GM12891 (cell line): Measurements from ENCODE around the gene FAT1.
"Not testable (repeated sequence)": the region's sequence is repeated elsewhere in the genome, so short reads cannot be mapped to it uniquely, and the experiment has no call there.

Source experiments
- PAX5 ChIP-seq: IDR thresholded peaks from 2 replicates; pipeline ENCODE4 v1.6.1; 2011; ENCODE audit warnings: low read length, moderate library complexity, mild to moderate bottlenecking; ENCODE audit not compliant: insufficient read depth, severe bottlenecking
- POLR2A ChIP-seq: IDR thresholded peaks from 2 replicates; pipeline ENCODE4 v1.6.1; 2011; ENCODE audit warnings: low read depth, low read length, control low read depth
- POLR2AphosphoS5 ChIP-seq: IDR thresholded peaks from 2 replicates; pipeline ENCODE4 v1.6.1; 2011; ENCODE audit warnings: low read depth, low read length, control low read depth
- POU2F2 ChIP-seq: IDR thresholded peaks from 2 replicates; pipeline ENCODE4 v1.6.1; 2011; ENCODE audit warnings: low read depth, mild to moderate bottlenecking, control low read depth, low read length, moderate library complexity
- SPI1 ChIP-seq: IDR thresholded peaks from 2 replicates; pipeline ENCODE4 v1.6.1; 2011; ENCODE audit warnings: low read depth, low read length, control low read depth
- TAF1 ChIP-seq: IDR thresholded peaks from 2 replicates; pipeline ENCODE4 v1.6.1; 2011; ENCODE audit warnings: low read depth, low read length, control low read depth

GRCh38 chr4:186761956-186762355, 38.3 kb upstream of the FAT1 start:
- TF ChIP-seq POLR2A, POLR2AphosphoS5, TAF1, SPI1, PAX5, POU2F2: not testable (repeated sequence)
